ENCODE data around the gene SLC1A5.
"Not testable (repeated sequence)": the region's sequence is repeated elsewhere in the genome, so short reads cannot be mapped to it uniquely, and the experiment has no call there.

The SLC1A5 gene

DNA sequence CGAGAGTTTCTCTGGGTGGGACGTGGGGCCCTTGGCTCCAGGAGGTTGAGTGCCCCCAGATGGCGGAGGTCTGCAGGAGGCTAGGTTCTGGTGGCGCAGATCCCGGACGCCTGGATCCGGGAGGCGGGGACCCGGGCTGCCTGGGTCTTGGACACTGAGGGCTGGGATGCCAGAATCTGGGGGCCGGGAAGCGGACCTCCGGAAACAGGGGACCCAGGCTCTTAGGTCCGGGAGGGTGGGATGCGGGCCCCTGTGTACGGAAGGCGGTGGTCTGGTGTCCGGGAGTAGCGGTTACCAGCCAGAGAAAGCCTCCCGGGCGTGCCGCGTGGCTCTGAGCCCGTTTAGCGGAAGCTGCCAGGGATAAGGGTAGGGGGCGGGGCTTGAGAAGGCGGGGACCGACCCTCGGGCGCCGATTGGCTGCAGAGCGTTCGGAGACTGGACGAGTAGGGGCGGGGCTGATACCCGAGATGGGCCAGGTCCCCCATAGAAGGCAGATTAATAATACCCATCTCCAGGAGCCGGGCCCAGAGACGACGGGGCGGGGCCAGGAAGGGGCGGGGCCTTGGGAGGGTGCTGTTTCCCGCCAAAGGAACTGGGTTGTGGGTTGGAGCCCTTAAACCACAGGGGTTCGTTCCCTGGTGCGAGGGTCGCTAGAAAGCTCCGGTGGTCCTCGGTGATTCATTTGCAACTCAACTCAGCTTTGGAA, at the start of gene SLC1A5:
TSS of gene SLC1A5 (minus strand) at position 333 of the 706 bp plus-strand sequence. CDS start 629 bp downstream, outside the sequence.
- peak; percentile 95 to 96 for DNase-seq (ENCODE audit: low read depth in 2 of 2)

DNA sequence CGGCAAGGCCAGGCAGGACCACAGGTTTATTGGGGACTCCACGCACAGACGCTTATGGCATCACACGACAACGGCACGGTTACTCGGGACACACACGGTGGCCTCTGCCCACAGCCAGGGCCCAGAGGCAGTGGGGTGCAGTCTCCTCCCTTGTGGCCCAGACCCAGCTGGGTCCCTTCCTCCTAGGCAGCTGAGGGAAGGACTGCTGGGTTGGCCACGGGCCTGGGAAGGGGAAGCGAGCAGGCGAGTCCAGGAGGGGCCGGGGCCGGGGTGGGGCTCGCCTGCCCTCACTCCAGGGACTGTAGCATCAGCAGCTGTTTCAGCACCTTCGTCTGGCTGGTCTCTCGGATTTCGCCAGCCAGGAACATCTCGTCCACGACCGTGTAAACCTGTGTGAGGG, 49.8 kb upstream of the SLC1A5 start:
- DNase-seq (ENCODE audit: low read depth in 2 of 2), result no peak

DNA sequence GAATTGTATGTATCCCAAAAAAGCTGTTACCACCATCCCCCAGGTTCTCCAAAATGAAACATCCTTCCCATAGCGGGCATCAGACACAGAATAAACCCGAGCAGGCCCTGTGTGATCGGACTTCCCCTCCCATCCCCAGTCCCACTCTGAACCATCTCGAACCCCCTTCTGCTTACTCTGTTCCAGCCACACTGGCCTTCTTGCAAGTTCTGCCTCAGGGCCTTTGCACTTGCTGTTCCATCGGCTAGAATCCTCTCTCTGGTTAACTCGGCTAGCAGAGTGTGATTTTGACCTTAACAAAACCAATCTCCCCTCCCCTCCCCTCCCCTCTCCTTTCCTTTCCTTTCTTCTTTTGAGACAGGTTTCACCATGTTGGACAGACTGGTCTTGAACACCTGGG, 46.6 kb upstream of the SLC1A5 start:
- no peak for DNase-seq (ENCODE audit: low read depth in 2 of 2)

DNA sequence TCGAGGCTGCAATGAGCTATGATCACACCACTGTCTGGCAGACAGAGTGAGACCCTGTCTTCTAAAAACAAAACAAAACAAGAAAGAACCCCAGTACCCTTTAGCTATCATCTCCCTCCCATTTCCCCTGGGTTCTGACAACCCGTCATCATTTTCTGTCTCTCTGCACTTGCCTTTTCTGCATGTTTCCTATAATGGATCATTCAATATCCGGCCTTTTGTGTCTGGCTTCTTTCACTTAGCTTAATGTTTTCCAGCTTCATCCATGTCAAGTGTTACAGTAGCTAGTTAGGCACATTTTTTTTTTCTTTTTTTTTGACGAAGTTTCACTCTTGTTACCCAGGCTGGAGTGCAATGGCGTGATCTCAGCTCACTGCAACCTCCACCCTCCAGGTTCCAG, 45.7 kb upstream of the SLC1A5 start:
- no peak for DNase-seq (ENCODE audit: low read depth in 2 of 2)

DNA sequence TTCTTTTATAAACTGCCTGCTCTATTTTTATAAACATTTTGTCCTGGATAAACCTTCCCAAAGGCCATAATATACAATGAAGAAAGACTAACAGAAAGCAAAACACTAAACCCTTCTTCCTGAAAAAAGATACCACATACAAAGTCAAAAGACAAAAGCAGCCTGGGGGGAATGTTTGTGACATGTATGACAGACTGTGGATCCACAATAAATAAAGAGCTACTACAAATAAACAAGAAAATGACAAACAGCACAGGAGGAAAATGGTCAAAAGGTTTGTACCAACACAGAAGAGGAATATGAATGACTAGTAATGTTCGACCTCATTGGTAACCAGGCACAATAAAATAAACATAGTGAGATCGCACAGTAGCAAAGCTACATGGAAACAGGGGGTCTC, 42.5 kb upstream of the SLC1A5 start:
- no peak for DNase-seq (ENCODE audit: low read depth in 2 of 2)

DNA sequence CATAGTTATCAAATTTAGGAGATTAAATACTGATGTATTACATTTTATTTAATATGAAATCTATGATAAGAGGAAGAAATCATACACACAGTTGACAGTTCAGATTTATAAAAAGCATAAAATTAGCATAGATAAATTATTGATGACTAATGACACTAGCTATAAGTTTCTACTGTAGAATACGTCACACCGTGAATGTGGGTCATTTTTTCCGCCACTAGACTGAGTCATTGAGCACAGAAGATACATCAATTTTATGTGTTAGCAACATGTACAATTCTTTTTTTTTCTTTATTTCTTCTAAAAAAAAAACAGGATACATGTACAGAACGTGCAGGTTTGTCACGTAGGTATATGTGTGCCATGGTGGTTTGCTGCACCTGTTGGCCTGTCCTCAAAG, 40.1 kb upstream of the SLC1A5 start:
- DNase-seq (ENCODE audit: low read depth in 2 of 2), result peak; percentile 52 to 58

DNA sequence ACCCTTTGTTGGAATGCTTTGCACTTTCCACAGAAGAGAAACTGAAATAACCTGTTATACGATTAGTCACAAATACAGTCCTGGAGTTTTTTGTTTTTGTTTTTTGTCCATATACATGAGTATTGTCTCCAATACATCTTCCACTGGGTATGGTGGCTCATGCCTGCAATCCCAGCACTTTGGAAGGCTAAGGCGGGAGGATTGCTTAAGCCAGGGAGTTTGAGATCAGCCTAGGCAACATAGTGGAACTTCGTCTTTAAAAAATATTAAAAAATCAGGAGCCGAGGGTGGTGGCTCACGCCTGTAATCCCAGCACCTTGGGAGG, 37.3 kb upstream of the SLC1A5 start:
- no peak for DNase-seq (ENCODE audit: low read depth in 2 of 2)

DNA sequence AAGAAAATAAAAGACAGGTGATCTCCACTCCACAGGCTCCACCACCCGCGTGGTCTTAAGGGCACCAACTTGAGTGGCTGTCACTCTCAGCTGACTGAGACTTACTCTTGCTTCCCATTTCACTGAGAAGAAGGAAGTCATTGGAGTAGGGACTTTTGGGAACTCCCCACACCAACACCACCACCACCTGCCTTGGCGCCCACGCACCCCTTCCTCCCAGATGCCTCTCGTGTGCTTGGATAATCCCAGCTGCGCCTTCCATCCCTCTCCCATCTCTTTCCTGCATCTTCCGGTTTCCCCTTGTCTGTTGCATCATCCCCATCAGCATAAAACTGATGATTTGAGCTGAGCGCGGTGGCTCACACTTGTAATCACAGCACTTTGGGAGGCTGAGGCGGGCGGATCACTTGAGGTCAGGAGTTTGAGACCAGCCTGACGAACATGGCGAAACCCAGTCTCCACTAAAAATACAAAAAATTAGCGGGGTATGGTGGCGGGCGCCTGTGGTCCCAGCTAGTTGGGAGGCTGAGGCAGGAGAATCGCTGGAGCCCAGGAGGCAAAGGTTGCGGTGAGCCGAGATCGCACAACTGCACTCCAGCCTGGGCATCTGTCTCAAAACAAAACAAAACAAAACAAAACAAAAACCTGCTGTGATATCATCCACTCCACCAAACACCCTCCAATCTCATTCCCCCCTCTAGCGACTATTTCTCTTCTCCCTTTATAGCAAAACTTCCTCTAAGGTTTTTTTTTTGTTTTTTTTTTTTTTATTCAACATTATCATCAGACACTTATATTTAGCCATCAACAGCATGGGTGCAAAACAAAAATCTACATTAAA, 36.7 kb upstream of the SLC1A5 start:
- no peak for DNase-seq (ENCODE audit: low read depth in 2 of 2)

DNA sequence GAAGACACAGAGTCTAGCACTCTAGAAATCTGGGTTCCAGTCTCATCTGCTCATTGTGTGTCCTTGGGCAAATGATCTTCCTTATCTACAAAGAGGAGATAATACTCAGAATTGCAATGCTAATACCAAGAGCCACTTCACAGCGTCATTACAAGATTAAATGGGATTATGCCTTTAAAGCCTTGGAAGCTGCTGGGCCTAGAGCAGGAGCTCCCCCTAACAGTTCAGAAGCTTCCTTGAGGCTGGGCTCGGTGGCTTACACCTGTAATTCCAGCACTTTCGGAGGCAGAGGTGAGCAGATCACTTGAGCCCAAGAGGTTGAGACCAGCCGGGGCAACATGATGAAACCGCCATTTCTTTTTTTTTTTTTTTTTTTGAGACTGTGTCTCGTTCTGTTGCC, 34.7 kb upstream of the SLC1A5 start:
- DNase-seq (ENCODE audit: low read depth in 2 of 2), result no peak

DNA sequence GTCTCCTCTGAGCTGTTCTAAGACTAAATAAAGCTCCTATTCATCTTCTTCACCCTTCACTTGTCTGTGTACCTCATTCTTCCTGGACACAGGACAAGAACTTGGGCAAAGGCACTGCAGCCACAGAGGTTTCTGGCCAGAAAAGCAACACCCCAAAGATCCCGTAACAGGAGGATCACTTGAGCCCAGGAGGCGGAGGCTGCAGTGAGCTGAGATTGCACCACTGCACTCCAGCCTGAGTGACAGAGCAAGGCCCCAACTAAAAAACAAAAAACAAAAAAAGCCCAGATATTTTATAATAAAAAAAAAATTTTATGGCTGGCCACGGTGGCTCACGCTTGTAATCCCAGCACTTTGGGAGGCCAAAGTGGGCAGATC, 34.0 kb upstream of the SLC1A5 start:
- not testable (repeated sequence) for DNase-seq (ENCODE audit: low read depth in 2 of 2)

DNA sequence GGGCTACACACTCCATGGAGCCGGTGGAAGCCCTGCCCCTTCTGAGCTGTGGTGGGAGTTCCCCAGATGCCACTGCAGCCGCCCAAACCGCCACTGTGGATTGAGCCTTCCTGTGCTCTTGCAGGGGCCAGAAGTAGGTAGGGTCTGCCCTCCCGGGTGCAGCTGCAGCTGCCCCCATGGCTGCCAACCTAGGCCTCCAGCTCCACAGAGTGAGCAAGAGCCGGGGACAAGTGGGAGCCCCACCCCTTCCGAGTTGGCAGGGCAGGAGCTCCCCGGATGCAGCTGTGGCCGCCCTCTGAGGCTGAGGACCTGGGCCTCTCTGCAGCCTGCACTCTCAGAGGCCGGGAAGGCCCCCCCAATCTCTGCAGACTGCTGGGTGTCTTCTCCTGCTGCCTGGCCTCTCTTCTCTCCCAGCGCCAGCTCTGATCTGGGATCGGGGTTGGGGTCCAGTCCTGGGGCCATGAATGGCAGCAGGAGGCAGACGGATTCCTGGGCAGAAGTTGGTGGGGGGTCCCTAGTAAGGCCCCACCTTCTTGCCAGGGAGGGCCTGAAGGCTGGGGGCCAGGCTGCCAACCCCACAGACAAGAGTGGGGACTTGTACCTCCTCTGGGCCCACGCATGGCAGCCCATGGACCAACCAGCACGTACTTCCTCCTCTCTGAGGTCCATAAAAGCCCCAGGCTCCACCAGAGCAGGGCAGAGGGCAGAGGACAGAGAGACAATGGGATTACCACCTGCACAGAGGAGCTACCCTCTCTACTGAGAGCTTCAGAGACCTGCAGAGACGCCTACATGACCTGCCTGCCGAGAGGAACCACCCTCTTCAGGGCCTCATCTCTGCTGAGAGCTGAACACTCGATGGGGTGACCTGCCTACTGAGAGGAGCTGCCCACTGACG, 33.4 kb upstream of the SLC1A5 start:
- DNase-seq (ENCODE audit: low read depth in 2 of 2), result no peak

DNA sequence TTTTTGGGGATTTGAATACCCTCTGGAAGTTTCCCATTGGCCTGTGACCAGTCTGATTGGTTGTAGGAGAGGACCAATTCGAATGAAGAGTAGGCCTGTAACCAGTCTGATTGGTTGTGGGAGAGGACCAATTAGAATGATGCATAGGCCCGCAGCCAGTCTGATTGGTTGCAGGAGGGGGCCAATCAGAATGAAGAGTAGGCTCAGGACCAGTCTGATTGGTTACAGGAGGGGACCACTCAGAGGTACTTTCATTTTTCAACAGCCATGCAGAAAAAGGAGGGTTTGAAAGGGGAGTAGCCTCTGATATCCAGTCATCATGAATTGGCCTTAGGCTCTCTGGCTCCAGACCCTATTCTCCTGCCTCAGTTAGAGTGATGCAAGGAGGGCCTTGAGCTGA, 30.4 kb upstream of the SLC1A5 start:
- no peak for DNase-seq (ENCODE audit: low read depth in 2 of 2)

DNA sequence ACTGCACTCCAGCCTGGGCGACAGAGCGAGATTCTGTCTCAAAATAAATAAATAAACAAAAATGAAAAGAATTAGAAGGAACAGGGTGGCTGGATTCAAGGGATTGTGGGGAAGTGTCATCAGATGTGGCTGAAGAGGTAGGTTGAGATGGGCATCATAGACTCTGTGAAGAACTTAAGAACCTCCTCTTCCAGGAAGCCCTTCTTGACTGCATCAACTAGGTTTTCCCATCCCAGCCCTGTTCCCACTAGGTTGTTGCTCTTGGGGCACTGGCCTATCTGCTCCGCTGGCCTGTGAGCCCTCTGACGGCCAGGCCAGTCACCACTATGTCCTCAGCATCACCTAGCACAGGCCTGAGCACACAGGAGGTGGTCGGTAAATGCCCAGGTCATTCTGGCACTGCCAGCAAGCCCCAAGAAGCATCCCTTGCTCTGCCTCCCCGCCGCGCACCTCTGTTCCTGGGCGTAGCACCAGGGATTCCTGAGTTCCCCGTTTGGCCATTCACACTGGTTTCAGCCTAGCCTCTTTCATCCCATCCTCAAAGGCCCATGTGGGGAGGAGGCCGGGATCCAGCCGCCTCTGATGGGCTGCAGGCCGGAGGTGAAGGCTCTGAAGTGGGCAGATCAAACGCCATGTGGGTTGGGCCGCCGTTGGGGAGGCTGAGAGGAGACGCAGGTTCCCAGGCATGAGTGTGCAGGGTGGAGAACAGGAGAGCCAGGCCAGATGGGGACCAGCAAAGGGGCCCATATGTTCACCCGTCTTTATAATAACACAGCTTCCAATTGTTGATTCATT, 27.6 kb upstream of the SLC1A5 start:
- DNase-seq (ENCODE audit: low read depth in 2 of 2), result no peak

DNA sequence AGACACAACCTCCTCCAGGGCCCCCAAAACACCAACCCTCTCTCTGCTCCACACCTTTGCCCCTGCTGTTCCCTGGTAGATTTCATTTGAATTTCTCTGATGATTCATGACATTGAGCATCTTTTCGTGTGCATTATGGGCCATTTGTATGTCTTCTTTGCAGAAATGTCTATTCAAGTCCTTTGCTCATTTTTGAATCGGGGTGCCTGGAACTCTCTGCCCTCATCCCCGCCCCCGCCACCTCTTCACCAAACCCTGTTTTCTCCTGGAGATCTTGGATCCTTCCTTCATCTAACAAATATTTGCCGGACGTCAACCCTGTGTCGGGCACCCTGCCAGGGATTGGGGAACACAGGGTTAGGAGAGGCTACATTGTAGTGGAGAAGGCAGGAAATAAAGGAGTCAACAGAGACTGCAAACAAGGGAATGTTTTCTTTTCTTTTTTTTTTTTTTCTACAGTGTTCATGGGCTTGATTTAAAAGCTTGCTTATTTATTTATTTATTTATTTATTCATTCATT, 25.5 kb upstream of the SLC1A5 start:
- DNase-seq (ENCODE audit: low read depth in 2 of 2), result no peak

DNA sequence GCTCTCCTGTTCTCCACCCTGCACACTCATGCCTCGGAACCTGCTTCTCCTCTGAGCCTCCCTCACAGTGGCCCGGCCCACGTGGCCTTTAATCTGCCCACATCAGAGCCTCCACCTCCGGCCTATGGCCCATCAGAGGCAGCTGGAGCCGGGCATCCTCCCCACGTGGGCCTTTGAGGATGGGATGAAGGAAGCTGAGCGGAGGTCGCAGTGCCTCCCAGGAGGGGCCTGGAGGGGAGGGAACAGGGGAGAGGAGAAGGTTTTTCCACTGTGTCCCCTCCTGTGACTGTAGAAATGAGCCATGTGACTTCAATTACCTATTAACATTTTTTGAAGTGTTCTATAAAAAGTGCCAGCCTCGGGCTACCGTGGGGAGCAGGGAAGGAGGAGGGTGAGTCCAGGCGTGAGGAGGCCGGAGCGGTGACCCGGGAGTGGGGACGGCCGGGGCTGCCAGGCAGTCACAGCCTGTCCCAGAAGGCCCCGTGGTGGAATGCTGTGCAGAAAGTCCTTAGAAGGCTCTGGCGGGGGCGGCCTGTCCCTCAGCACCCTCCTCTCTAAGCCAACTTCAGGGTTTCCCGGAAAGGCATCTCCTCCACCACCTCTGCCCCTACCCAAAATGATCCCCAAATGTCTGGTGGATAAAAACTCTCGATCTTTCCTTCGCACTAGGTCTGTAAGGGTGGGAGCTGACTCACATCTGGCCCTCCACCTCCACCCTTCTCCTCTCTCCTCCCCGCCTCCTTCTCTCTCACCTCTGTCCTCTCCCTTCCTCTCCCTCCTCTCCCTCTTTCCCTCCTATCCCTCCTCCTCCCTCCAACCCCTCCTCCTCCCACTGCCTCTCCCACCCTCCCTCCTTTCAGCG, 24.8 kb upstream of the SLC1A5 start:
- no peak for DNase-seq (ENCODE audit: low read depth in 2 of 2)

DNA sequence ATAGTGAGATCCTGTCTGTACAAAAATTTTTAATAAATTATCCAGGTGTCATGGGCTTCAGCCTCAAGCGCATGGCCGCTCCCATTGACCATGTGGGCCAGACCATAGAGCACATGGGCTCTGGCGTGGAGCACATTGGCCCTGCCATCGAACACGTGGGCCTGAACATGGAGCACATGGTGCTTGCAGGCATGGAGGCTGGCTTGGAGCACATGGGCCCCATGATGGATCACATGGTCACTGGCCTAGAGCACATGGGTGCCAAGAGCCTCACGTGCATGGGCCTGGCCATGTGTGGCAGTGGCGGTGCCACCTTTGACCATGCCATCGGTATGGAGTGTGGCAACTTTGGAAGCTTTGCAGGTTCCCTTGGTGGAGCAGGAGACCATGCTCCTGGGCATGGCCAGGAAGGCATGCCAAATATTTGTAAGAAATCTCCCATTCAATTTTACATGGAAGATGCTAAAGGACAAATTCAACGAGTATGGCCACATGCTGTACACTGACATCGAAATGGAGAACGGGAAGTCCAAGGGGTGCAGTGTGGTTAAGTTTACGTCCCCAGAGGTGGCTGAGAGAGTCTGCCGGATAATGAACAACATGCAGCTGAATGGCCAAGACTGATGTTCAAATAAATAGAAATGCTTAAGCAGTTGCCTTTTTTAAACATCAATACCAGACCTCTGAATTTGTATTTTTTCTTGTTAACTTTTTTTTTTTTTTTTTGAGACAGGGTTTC, 21.3 kb upstream of the SLC1A5 start:
- DNase-seq (ENCODE audit: low read depth in 2 of 2), result no peak

DNA sequence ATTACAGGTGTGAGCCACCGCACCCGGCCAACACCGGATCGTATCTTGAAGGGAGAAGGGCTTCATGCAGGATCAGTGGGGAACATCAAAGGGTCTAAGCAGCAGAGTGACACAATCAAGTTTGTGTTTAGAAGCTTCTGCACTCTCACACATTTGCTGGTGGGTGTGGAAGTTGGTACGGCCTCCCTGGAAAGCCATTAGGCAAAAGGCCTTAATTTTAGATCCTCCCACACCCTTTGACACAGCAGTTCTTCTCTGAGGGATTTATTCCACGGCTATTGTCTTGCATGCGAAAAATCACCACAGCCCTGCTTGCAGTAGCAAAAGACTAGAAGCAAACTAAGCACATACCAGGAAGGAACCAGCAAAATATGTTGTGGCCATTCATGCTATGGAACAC, 18.3 kb upstream of the SLC1A5 start:
- no peak for DNase-seq (ENCODE audit: low read depth in 2 of 2)

DNA sequence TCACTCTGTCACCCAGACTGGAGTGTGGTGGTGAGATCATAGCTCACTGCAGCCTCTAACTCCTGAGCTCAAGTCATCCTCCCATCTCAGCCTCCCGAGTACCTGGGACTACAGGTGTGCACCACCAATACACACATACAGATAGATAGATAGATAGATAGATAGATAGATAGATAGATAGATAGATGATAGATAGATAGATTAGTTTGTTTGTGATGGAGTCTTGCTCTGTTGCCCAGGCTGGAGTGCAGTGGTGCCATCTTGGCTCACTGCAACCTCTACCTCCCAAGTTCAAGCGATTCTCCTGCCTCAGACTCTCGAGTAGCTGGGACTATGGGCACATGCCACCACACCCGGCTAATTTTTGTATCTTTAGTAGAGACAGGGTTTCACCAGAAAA, 16.0 kb upstream of the SLC1A5 start:
- not testable (repeated sequence) for DNase-seq (ENCODE audit: low read depth in 2 of 2)

DNA sequence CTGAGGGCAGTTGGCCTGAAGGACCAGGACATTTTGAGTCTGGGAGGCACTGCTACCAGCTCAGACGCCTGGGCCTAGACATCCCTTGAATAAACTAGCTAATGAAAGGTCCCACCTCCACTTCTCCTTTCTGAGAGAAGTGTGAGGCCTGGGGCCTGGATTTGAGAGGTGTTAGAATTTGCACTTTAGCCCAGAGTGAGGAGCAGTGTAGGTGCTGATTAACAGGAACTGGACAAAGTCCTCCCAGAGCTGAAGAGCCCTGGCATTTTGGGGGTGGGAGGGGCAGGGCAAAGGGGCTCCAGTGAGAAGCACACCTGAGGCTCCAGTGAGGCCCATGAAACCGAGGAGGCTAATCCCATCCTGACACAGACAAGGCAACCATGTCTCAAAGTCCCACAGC, 15.2 kb upstream of the SLC1A5 start:
- no peak for DNase-seq (ENCODE audit: low read depth in 2 of 2)

DNA sequence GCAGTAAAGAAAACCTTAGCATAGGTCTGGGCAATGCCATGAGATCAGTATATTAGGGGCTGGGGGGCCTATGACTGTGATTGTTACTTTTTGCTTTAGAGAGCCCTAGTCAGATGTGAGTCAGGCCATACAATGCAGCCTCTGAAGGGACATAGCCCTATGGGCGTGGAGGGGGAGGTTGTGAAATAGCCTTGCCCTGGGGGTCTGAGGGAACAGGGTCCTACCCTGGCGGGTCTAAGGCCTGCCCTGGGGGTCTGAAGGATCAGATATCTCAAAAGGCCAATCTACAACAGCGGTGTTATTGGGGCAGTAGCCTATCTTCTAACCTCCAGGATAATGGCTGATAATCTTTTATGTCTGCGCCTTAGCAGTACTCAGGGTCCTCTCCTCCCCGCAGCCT, 13.8 kb upstream of the SLC1A5 start:
- DNase-seq (ENCODE audit: low read depth in 2 of 2), result no peak
